Measurements from ENCODE around the gene TMEM134. TPM values are rescaled to one million over a fixed set of nuclear protein-coding genes. Genes with fewer than 3 reads are reported as not detected.

TMEM134 gene
- total RNA-seq, 1 donor from 2014 or later: 49.9 TPM

GRCh38 chr11:67502328-67502979 lies 33.4 kb upstream of the TMEM134 start:
- no peak for DNase-seq (ENCODE audit: low spot score)
- intact Hi-C loops (cut with DNase I): loop anchor here (5.0 kb wide), 1 partner anchor 105 kb away; no protein-coding TSS in a partner anchor
- ATAC-seq: no peak

GRCh38 chr11:67501854-67502253 lies 32.8 kb upstream of the TMEM134 start:
- intact Hi-C loops (cut with DNase I): loop anchor here (5.0 kb wide), 1 partner anchor 105 kb away; no protein-coding TSS in a partner anchor
- DNase-seq (ENCODE audit: low spot score) (no peak), ATAC-seq (no peak)

GRCh38 chr11:67500831-67501715 lies 32.0 kb upstream of the TMEM134 start:
- intact Hi-C loops (cut with DNase I): loop anchor here (5.0 kb wide), 1 partner anchor 104 kb away; no protein-coding TSS in a partner anchor
- no peak for ATAC-seq
- no peak for DNase-seq (ENCODE audit: low spot score)

- no peak for ATAC-seq
- intact Hi-C loops (cut with DNase I): loop anchor here (5.0 kb wide), 1 partner anchor 103 kb away; no protein-coding TSS in a partner anchor
- DNase-seq (ENCODE audit: low spot score): no peak
These were observed 31.4 kb upstream of the TMEM134 start for GRCh38 chr11:67500484-67500821.

- ATAC-seq (no peak), DNase-seq (ENCODE audit: low spot score) (no peak)
- intact Hi-C loops (cut with DNase I): loop anchor here (5.0 kb wide), 1 partner anchor 103 kb away; no protein-coding TSS in a partner anchor
These were observed 30.9 kb upstream of the TMEM134 start for GRCh38 chr11:67499808-67500483.

- no peak for DNase-seq (ENCODE audit: low spot score)
- no peak for ATAC-seq
- intact Hi-C loops (cut with DNase I): no loop called here
These were observed 29.5 kb upstream of the TMEM134 start for GRCh38 chr11:67498544-67498972.

GRCh38 chr11:67497656-67498291 lies 28.7 kb upstream of the TMEM134 start:
- intact Hi-C loops (cut with DNase I): no loop called here
- ATAC-seq (no peak), DNase-seq (ENCODE audit: low spot score) (no peak)

GRCh38 chr11:67496113-67496512 lies 27.1 kb upstream of the TMEM134 start:
- intact Hi-C loops (cut with DNase I): no loop called here
- DNase-seq (ENCODE audit: low spot score) (no peak), ATAC-seq (no peak)

- ATAC-seq (no peak), DNase-seq (ENCODE audit: low spot score) (no peak)
- intact Hi-C loops (cut with DNase I): no loop called here
These were observed 26.4 kb upstream of the TMEM134 start for GRCh38 chr11:67495234-67496005.

GRCh38 chr11:67494371-67495233 lies 25.6 kb upstream of the TMEM134 start:
- DNase-seq (ENCODE audit: low spot score) (no peak), ATAC-seq (no peak)
- intact Hi-C loops (cut with DNase I): no loop called here

GRCh38 chr11:67493548-67494370 lies 24.7 kb upstream of the TMEM134 start:
- no peak for ATAC-seq
- peak; percentile 59 for DNase-seq (ENCODE audit: low spot score)
- intact Hi-C loops (cut with DNase I): no loop called here

- intact Hi-C loops (cut with DNase I): no loop called here
- DNase-seq (ENCODE audit: low spot score) (no peak), ATAC-seq (no peak)
These were observed 23.9 kb upstream of the TMEM134 start for GRCh38 chr11:67492801-67493547.

GRCh38 chr11:67492069-67492727 lies 23.1 kb upstream of the TMEM134 start:
- ATAC-seq (peak; percentile 18), DNase-seq (ENCODE audit: low spot score) (no peak)
- intact Hi-C loops (cut with DNase I): no loop called here

GRCh38 chr11:67491276-67492068 lies 22.4 kb upstream of the TMEM134 start:
- intact Hi-C loops (cut with DNase I): no loop called here
- peak; percentile 29 for ATAC-seq
- peak; percentile 61 for DNase-seq (ENCODE audit: low spot score)

GRCh38 chr11:67490727-67491065 lies 21.6 kb upstream of the TMEM134 start:
- DNase-seq (ENCODE audit: low spot score): no peak
- peak; percentile 4 for ATAC-seq
- intact Hi-C loops (cut with DNase I): no loop called here
